ENCODE results near the gene ANKHD1.
"Not testable (repeated sequence)": the region's sequence is repeated elsewhere in the genome, so short reads cannot be mapped to it uniquely, and the experiment has no call there.

The ANKHD1 gene

DNA sequence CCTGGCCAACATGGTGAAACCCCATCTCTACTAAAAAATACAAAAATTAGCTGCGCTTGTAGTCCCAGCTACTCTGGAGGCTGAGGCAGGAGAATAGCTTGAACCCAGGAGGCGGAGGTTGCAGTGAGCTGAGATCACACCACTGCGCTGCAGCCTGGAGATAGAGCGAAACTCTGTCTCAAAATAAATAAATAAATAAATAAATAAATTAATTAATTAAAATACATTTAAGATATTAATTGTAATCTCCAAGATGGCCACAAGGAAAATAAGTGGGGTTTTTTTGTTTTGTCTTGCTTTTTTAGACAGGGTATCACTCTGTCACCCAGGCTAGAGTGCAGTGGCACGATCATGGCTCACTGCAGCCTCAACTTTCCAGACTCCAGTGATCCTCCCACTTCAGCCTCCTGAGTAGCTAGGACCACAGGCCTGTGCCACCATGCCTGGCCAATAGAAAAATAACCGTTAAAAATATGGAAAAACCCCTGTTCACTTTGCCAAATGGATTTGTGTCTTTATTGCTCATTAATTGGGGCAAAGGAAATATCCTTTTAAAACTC is 177.6 kb downstream of the ANKHD1 start:
- H3K36me3 ChIP-seq (ENCODE audit: control insufficient read depth, insufficient read depth, low read length); H3K27me3 ChIP-seq (replicated peaks; ENCODE audit: control insufficient read depth, insufficient read depth, low read length, poor library complexity, severe bottlenecking); DNase-seq; H3K9me3 ChIP-seq (ENCODE audit: control insufficient read depth, low read length); H3K27ac ChIP-seq (ENCODE audit: insufficient read depth, low read length, poor library complexity, severe bottlenecking); H3K4me3 ChIP-seq (ENCODE audit: insufficient read depth, low read depth, low read length, poor library complexity, severe bottlenecking); H3K4me1 ChIP-seq (ENCODE audit: control insufficient read depth, insufficient read depth, low read length, poor library complexity, severe bottlenecking): not testable (repeated sequence)

GRCh38 chr5:140587495-140587894 is 185.9 kb downstream of the ANKHD1 start:
- Histone ChIP-seq H3K9me3 (ENCODE audit: control insufficient read depth, low read length) (no peaks in the 10 kb centered on the region), H3K27ac (ENCODE audit: insufficient read depth, low read length, poor library complexity, severe bottlenecking) (no peak overlapping the region), H3K4me1 (ENCODE audit: control insufficient read depth, insufficient read depth, low read length, poor library complexity, severe bottlenecking) (no peaks in the 10 kb centered on the region)

DNA sequence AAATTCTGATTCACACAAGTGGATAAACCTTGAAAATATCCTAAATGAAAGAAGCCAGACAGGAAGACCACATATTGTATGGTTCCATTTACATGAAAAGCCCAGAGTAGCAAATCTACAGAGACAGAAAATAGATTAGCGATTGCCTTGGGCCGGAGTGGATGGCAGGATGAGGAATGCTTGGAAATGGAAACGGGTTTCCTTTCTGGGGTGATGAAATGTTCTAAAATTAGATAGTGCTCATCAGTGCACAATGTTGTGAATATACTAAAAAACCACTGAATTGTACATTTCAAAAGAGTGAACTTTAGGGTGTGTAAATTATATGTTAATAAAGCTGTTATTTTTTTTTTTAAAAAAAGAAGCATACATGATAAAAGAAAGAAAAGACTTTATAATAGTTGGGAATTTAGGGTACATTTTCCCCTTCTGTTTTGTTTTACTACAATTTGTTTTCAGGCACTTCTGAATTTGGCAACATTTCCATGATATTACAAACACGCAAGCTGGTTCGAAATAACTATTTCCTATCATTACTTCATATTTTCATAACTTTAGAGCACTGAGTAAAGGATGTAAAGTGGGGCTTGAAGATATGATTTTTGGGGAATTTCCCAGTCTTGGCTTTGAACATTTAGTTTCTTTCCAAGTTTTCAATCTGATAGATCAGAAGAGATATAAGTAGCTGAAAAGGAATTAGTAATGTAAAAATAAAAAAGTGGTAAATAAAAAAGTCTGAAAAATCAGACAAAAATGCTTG is 186.9 kb downstream of the ANKHD1 start:
- Histone ChIP-seq H3K4me3 (ENCODE audit: insufficient read depth, low read depth, low read length, poor library complexity, severe bottlenecking) (no peak overlapping the region), H3K27me3 (replicated peaks; ENCODE audit: control insufficient read depth, insufficient read depth, low read length, poor library complexity, severe bottlenecking) (no peaks in the 10 kb centered on the region), H3K36me3 (ENCODE audit: control insufficient read depth, insufficient read depth, low read length) (no peaks in the 10 kb centered on the region), H3K27ac (ENCODE audit: insufficient read depth, low read length, poor library complexity, severe bottlenecking) (no peak overlapping the region), H3K4me1 (ENCODE audit: control insufficient read depth, insufficient read depth, low read length, poor library complexity, severe bottlenecking) (no peaks in the 10 kb centered on the region), H3K9me3 (ENCODE audit: control insufficient read depth, low read length) (no peaks in the 10 kb centered on the region)
- DNase-seq: no peak

More at GRCh38 chr5:140587495-140587894, 185.9 kb downstream of the ANKHD1 start:
- Histone ChIP-seq H3K4me3 (ENCODE audit: insufficient read depth, low read depth, low read length, poor library complexity, severe bottlenecking) (no peak overlapping the region), H3K36me3 (ENCODE audit: control insufficient read depth, insufficient read depth, low read length) (no peaks in the 10 kb centered on the region), H3K27me3 (replicated peaks; ENCODE audit: control insufficient read depth, insufficient read depth, low read length, poor library complexity, severe bottlenecking) (no peaks in the 10 kb centered on the region)
- DNase-seq: no peak
